ENCODE data around the gene ERBB2.

The ERBB2 gene

DNA sequence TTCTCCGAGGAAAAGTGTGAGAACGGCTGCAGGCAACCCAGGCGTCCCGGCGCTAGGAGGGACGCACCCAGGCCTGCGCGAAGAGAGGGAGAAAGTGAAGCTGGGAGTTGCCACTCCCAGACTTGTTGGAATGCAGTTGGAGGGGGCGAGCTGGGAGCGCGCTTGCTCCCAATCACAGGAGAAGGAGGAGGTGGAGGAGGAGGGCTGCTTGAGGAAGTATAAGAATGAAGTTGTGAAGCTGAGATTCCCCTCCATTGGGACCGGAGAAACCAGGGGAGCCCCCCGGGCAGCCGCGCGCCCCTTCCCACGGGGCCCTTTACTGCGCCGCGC is at the start of gene ERBB2:
Gene ERBB2 (plus strand): TSS at position 247 of the 330 bp plus-strand sequence. CDS start 175 bp downstream, outside the sequence.
- DNase-seq (ENCODE audit: low read depth) = no peak

DNA sequence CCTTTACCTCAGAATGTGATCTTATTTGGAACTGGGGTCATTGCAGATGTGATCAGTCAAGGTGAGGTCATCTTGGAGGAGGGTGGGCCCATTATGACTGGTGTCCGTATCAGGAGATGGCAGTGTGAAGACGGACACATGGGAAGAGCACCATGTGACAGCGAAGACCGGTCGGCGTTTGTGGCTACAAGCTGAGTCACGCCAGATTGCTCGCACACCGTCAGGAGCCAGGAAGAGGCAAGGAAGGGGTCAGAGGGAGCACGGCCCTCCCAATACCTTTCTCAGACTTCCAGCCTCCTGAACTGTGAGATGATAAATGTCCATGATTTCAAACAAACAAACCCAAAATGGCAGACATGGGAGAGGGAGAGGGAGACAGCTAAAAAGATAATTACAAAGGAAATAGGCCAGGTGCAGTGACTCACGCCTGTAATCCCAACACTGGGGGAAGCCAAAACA is 49.7 kb upstream of the ERBB2 start:
- no peak for DNase-seq (ENCODE audit: low read depth)

DNA sequence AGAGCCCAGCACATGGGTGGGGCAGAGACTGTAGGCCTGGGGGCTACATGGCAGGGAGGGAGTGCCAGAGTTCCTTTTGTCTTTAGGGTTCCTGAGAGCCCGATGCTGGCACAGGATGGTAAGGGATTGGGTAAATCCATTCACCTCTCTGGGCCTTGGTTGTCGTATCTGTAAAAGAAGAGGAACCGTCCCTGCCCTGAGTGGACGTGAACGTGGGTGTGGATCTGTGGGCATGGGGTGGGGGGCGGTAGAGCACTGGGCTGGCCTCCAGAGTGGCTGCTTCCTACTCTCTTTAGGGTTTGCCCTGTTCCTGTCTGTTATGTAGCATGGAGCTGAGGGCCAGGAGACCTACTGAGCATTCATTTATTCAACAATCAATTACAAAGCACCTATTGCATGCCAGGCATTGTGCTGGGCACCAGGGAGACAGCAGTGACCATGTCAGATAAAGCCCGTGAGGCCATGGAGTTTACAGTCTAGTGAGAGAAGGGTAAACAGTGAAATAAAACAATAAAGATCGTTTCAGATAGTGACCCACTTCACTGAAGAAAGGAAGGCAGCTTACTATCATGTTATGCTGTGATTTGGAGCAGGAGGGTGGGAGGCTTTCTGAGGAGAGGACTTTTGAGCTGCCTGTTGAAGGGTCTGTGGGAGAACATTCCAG is 47.8 kb upstream of the ERBB2 start:
- DNase-seq (ENCODE audit: low read depth) = no peak

DNA sequence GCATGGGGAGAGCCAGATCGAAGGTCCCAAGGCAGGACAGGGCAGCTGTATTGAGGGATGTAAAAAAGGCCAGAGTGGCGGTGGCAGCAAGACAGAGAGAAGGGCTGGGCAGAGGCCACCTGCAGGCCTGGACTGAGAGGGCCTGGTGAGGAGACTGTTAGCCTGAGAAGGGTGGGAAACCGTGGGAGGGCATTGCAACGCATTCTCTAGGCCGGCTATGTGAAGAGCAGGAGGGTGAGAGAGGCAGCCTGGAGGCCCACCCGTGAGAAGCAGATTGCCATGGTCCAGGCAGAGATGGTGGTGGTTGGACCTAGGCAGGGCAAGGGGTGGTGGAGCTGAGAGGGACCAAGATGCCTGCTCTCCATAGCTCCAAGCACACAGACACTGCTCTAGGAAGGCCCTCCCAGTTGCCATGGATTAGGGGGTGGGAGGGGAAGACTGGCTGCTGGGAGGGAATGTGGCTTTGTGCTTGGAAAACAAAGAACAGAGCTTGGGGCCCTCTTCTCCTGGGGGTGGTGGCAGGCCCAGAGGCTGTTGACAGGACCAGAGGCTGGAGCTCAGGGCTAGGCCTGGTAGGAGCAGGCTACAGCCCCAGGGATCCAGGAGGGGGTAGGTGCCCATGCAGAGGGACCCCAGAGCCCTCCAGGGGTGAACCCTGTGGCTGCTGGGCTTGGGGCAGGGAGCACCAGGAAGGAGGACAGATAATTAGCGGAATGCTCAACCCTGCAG is 47.1 kb upstream of the ERBB2 start:
- no peak for DNase-seq (ENCODE audit: low read depth)

DNA sequence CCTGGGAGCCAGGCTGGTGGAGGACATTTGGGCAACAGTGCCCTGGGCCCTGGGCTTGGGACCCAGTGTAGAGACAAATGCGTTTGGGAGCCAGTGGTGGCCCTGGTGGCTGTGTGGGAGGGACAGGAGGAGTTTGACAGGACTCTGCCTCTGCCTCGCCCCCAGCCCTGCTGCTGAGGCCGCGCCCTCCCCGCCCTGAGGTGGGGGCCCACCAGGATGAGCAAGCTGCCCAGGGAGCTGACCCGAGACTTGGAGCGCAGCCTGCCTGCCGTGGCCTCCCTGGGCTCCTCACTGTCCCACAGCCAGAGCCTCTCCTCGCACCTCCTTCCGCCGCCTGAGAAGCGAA is 46.6 kb upstream of the ERBB2 start:
- DNase-seq (ENCODE audit: low read depth) = no peak

DNA sequence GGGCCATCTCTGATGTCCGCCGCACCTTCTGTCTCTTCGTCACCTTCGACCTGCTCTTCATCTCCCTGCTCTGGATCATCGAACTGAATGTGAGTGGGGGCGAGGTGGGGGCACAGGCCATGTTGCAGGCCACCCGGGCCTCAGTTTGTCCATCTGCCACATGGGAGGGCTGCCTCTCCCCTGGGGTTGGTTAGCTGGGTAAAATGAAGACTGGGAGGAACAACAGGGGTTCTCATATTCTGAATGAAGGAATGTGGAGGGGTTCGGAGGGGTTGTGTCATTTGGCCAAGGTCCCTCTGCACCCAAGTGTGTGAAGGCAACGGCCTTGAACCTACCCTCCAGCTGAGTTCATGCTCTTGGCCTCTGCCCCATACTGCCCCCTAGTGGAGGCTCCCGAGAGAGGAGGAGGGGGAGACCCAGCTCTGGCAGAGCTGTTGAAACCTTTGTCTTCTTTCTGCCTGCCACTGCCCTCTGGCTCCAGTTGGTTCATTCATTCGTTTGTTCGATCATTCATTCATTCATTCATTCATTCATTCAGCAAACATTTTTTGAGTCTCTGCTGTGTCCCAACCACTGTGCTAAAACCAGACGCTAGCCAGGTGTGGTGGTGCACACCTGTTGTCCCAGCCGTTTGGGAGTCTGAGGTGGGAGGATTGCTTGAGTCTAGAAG is 46.1 kb upstream of the ERBB2 start:
- peak; percentile 68 for DNase-seq (ENCODE audit: low read depth)

DNA sequence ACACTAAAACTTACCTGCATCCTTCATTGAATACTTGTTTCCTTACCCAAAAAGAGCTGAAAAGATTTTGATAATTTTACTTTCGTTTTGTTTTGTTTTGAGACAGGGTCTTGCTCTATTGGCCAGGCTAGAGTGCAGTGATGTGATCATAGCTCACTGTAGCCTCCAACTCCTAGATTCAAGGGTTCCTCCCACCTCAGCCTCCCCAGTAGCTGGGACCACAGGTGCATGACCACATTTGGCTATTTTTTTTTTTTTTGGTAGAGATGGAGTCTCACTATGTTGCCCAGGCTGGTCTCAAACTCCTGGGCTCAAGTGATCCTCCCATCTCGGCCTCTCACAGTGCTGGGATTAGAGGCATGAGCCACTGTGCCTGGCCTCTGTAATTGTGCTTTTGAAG is 44.8 kb upstream of the ERBB2 start:
- DNase-seq (ENCODE audit: low read depth) = no peak

DNA sequence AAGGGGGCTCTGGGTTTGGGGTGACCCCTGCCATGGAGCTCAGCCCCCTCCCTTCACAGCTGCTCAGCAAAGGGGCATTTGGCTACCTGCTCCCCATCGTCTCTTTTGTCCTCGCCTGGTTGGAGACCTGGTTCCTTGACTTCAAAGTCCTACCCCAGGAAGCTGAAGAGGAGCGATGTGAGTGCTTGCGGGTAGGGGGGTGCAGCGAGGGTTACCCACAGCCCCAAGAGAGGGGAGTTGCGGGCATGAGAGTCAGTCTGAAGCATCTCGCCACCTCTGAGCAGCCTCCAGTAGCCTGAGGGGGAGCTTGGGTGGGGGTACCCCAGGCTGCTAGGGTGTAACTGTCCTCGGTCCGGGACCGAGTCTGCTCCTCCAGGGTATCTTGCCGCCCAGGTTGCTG is 41.5 kb upstream of the ERBB2 start:
- no peak for DNase-seq (ENCODE audit: low read depth)

DNA sequence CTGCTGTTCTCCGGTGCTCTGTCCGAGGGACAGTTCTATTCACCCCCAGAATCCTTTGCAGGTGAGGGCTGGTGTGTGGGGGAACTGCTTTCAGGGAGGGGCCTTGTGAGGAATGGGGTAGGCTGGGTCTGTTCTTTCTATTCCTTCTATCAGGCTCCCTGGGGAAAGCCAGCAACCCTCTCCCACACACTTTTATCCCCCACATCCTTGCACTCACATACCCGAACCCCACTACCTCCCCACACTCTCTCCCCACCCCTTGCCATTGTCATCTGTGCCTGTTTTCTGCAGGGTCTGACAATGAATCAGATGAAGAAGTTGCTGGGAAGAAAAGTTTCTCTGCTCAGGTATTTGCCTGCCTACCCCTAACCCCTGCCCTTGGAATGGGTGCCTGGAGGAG is 41.1 kb upstream of the ERBB2 start:
- no peak for DNase-seq (ENCODE audit: low read depth)

DNA sequence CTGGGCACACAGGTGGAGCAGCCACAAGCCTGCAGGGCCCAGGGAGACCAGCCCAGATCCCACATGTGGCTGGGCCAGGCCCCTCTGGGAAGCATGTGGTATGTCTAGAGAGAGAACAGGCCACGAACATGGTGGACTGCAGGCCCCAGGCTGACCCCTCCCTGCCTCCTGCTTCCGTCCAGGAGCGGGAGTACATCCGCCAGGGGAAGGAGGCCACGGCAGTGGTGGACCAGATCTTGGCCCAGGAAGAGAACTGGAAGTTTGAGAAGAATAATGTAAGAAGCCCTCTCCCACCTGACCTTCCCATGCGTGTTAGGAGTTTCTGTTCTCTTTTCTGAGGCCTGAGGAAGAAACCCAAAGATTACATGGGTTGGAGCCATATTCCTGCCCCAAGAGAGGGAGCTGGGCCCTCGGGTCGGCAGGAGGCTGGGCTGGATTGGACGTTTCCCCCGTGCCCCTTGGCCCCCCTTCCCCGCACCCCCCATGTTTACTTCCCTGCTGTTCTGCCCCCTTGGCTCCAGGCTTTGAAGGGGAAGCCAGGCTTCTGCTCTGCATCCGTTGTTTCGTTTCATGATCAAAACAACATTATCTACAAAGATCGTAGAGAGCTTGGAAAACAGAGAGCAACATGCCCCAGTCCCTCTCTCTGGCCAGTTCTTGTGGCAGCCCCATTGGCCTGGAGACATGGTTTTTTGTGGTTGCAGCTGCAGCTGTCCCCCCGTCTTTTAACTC is 40.4 kb upstream of the ERBB2 start:
- DNase-seq (ENCODE audit: low read depth) = no peak

DNA sequence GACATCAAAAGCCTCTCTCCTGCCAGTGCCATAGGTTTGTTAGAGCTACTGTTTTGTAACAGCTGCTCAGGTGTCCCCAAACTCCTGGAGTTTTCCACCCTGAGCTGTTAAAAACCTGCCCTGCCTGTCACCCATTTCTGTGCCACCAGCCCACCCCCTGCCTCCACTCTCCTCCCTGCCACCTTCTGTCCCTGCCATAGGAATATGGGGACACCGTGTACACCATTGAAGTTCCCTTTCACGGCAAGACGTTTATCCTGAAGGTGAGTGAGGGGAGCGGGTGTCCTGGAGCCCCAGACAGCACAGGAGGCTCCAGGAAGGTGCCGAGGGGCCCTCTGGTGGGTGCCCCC is 39.9 kb upstream of the ERBB2 start:
- DNase-seq (ENCODE audit: low read depth) = no peak

DNA sequence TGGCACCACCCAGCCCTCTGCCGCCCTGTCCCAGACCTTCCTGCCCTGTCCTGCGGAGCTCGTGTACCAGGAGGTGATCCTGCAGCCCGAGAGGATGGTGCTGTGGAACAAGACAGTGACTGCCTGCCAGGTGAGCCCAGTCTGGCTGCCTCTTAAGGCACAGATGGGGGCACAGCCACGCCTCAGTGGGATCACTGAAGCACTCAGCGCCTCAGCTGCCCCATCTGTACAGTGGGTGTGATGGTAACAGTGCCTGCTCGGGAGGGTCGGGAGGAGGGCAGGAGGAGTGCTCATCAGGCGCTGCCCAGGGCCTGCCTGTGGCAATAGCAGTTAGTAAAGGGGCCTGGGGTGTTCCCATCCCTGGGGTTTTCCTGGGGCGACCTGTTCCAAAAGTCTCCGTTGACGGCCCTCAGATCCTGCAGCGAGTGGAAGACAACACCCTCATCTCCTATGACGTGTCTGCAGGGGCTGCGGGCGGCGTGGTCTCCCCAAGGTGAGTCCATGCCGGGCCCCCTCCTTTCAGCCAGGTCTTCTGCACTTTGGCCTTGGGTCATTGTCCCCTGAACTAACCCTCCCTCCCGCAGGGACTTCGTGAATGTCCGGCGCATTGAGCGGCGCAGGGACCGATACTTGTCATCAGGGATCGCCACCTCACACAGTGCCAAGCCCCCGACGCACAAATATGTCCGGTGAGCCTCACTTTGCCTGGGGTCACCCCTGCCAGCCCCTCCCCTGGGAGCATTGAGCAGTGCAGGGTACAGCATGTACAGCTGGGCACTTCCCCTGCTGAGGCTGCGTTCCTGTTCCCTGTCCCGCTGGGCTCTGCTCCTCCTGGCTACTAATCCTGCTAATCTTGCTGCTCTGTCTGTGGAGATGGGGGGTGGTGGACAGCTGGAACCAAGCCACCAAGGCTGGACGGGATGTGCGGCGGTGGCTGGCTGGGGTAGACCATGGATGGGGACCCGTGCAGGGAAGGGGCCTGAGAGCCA is 39.2 kb upstream of the ERBB2 start:
- DNase-seq (ENCODE audit: low read depth) = no peak

DNA sequence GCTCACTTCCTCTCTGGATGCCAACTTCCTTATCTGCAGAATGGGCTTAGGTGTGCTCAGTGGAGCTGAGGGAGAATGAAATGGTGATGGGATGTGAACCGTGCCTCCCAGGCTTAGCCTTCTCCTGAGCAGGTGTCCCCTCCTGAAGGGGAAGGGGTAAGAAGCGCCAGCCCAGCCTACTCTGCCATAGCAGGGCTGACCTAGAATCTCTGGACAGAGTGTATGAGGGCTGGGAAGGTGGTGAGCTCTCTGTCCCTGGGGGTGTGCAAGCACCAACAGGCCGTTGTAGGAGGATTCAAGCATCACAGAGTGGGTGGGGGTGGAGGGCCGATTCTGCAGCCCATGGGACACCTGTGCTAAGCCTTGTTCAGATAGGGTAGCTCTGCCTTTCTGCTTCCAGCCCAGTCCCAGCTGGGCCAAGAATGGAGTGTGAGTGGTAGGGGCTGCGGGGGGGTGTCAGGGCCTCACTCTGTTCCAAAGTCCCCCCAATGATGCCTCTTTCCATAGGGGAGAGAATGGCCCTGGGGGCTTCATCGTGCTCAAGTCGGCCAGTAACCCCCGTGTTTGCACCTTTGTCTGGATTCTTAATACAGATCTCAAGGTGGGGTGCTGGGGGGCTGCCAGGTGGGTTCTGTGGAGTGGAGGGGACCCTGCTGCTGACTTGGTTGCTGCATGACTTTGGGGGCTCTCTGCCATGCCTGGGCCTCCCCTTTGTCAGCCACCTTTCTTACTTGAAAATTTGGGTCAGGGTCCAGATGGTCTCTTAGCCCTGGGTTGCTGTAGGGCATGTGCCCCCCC is 37.9 kb upstream of the ERBB2 start:
- no peak for DNase-seq (ENCODE audit: low read depth)

DNA sequence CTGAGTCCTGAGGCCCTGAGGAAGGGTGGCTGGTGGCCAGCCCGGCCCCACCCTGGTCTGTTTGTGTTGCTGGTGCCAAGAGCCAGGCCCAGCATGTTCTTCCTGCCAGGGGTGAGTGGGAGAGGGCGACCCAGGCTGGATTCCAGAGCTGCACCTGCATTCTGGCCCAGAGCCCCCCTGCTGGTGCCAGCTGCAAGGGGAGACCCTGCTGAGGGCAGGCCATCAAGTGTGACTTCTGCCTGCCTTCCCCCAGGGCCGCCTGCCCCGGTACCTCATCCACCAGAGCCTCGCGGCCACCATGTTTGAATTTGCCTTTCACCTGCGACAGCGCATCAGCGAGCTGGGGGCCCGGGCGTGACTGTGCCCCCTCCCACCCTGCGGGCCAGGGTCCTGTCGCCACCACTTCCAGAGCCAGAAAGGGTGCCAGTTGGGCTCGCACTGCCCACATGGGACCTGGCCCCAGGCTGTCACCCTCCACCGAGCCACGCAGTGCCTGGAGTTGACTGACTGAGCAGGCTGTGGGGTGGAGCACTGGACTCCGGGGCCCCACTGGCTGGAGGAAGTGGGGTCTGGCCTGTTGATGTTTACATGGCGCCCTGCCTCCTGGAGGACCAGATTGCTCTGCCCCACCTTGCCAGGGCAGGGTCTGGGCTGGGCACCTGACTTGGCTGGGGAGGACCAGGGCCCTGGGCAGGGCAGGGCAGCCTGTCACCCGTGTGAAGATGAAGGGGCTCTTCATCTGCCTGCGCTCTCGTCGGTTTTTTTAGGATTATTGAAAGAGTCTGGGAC is 37.1 kb upstream of the ERBB2 start:
- no peak for DNase-seq (ENCODE audit: low read depth)

DNA sequence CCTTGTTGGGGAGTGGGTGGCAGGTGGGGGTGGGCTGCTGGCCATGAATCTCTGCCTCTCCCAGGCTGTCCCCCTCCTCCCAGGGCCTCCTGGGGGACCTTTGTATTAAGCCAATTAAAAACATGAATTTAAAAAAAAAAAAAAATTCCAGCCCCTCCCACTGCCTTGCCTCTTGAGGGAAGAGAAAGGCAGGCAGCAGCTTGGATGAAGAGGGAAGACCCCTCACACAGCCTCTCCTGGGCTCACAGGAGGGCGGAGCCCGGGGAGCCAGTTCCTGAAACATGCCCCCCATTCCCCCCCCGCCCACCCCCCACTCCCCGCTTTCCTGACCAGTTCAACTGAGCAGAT is 36.5 kb upstream of the ERBB2 start:
- no peak for DNase-seq (ENCODE audit: low read depth)

DNA sequence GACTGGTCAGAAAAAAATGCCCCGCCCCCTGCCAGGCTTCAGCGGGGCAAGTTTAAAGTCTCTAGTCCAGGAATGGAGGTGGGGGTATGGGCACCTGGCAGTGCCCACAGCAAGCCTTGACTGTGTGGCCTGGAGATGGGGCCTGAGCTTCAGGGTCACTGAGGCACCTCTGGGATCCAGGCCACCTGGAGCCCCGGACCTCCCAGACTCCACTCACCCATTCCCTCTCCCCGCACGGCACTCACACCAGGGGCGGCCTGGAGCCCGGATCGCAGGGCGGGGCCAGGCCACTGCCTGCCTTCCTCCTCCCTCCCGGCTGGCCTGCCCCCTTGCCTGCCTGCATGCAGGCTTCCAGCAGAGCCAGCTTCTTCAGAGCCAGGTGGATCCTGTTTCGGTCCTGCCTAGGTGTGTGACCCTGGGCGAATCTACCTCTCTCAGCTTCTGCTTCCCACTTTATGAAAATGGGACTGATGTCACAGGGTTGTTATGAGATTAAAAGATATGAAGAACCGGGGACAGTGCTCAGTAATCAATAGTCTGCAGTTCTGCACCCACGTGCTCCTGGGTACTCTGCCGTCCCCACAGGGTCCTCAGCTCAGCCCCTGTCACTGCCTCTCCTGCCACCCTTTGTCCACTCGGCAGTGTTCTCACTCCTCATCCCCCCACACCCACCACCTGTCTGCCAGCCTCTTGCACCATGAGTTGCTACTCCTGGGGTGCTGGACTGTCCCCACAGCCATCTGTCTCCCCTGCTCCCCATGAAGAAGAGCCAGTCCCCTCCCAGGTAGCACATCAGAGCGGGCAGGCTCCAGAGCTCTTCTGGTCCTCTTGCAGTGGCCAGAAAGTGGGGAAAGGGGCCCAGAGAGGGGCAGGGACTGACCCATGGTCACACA is 35.9 kb upstream of the ERBB2 start:
- DNase-seq (ENCODE audit: low read depth) = no peak

DNA sequence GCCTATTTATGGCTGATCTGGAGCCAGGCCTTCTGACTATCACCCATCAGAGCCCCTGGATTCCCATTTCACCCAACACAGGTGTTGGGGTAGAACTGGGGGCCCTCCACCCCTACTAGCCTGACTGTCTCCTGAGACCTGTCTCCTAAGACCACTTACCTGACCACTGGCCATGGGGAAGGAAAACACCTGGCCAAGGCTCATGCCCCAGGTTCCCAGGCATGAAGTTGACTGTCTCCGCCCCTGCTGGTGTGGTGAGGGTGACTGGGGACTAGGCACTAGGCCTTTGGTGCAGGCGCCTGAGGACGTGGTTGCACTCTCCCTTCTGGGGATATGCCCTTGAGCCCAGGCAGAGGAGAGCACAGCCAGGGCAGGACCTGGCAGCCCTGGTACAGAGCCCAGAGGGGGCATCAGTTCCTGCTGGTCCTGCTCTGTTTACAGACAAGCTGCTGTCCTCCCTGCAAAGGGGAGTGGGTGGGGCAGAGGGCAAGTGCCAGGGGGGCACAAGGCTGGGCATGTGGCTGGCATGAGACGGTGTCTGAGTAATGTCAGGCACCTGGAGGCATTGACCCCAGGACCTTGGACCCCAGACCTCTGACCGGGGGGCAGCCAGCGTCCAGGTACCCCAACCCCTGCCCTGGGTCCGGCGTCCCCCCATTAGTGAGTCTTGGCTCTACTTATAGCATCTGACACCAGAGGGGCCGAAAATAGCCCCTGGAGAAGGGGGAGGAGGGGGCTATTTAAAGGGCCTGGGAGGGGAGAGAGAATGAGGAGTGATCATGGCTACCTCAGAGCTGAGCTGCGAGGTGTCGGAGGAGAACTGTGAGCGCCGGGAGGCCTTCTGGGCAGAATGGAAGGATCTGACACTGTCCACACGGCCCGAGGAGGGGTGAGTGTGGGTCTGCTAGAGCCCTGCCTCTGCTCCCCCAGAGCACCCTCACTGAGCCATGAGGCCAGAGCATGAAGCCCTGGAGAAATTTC is 35.0 kb upstream of the ERBB2 start, which contains the start of gene TCAP:
Gene TCAP (plus strand): TSS at position 769 of the 981 bp plus-strand sequence. CDS start 11 bp downstream, at position 780.
- no peak for DNase-seq (ENCODE audit: low read depth)

Measured in activated gamma-delta T cell treated with anti-CD3 and anti-CD28 coated beads, Interleukin-2, amount 50 U/mL, for 16 hours (primary cell).